ENCODE measurements around the gene DDX1. TPM values are rescaled to one million over a fixed set of nuclear protein-coding genes. Genes with fewer than 3 reads are reported as not detected.

DDX1 gene
- polyA plus RNA-seq, 1 donor (not counting 4 experiments of a cell fraction or from before 2014, with no cell fraction given), result 140 TPM

DNA sequence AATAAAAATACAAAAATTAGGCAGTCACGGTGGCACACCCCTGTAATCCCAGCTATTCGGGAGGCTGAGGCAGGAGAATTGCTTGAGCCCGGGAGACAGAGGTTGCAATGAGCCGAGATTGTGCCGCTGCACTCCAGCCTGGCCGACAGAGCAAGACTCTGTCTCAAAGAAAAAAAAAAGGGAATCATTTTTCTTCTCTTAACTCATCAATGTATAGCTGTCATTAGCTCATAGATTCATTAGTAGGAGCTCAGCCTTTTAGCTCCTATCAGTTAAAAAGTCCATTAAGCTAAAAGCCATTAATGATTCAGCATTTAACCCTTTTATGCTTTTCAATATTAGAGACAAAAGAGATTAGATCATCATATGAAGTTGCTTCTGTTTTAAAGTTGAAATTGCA, 24.8 kb upstream of the DDX1 start:
- H3K36me3 ChIP-seq (ENCODE audit: control insufficient read depth in 2 of 2, extremely low read depth in 1 of 2, insufficient read depth in 2 of 2, low read length in 2 of 2), result no peaks in the 10 kb centered on the region
- no peak overlapping the region for H3K9ac ChIP-seq (ENCODE audit: control insufficient read depth, extremely low read depth, insufficient read depth, low read length)
- H3K4me3 ChIP-seq (ENCODE audit: control insufficient read depth in 2 of 3, extremely low read depth in 1 of 3, insufficient read depth in 2 of 3, low read depth in 1 of 3, low read length in 3 of 3), result no peak overlapping the region
- FAIRE-seq, result no peak
- H3K4me2 ChIP-seq (ENCODE audit: control insufficient read depth, extremely low read depth, insufficient read depth, low read depth, low read length), result no peak overlapping the region
- H3K9me1 ChIP-seq (ENCODE audit: control insufficient read depth, extremely low read depth, insufficient read depth, low read length), result no peaks in the 10 kb centered on the region
- H3K27ac ChIP-seq (ENCODE audit: control insufficient read depth, insufficient read depth, low read length), result no peak overlapping the region
- H2AFZ ChIP-seq (ENCODE audit: control insufficient read depth, low read length), result no peak overlapping the region
- H3K4me1 ChIP-seq (ENCODE audit: control insufficient read depth, extremely low read depth, insufficient read depth, low read length), result no peaks in the 10 kb centered on the region
- no peak for TF ChIP-seq EZH2 (IDR thresholded peaks at IDR 0.05; ENCODE audit: low read length)
- TF ChIP-seq, protein P1, sequence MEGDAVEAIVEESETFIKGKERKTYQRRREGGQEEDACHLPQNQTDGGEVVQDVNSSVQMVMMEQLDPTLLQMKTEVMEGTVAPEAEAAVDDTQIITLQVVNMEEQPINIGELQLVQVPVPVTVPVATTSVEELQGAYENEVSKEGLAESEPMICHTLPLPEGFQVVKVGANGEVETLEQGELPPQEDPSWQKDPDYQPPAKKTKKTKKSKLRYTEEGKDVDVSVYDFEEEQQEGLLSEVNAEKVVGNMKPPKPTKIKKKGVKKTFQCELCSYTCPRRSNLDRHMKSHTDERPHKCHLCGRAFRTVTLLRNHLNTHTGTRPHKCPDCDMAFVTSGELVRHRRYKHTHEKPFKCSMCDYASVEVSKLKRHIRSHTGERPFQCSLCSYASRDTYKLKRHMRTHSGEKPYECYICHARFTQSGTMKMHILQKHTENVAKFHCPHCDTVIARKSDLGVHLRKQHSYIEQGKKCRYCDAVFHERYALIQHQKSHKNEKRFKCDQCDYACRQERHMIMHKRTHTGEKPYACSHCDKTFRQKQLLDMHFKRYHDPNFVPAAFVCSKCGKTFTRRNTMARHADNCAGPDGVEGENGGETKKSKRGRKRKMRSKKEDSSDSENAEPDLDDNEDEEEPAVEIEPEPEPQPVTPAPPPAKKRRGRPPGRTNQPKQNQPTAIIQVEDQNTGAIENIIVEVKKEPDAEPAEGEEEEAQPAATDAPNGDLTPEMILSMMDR (optimal IDR thresholded peaks at IDR 0.05 in 1 of 3, IDR thresholded peaks at IDR 0.05 in 1 of 3, conservative IDR thresholded peaks at IDR 0.05 in 1 of 3; ENCODE audit: extremely low read depth in 1 of 3, insufficient read depth in 2 of 3, low read length in 3 of 3), result no peak
- DNase-seq (ENCODE audit: low read depth, low spot score), result no peak
- H3K79me2 ChIP-seq (ENCODE audit: control insufficient read depth, insufficient read depth, low read length), result no peaks in the 10 kb centered on the region
- no peaks in the 10 kb centered on the region for H4K20me1 ChIP-seq (ENCODE audit: control insufficient read depth, extremely low read depth, insufficient read depth, low read length)
- no peaks in the 10 kb centered on the region for H3K27me3 ChIP-seq (ENCODE audit: control insufficient read depth, extremely low read depth, insufficient read depth, low read length)
- dilution Hi-C loops (cut with MboI; ENCODE audit: extremely low pct_ligation_motif_present, low sequenced_read_pairs), result no loop called here
- no peaks in the 10 kb centered on the region for H3K9me3 ChIP-seq (ENCODE audit: control insufficient read depth, low read depth, low read length)

GRCh38 chr2:15568874-15569273, 22.8 kb upstream of the DDX1 start:
- dilution Hi-C loops (cut with MboI; ENCODE audit: extremely low pct_ligation_motif_present, low sequenced_read_pairs), result no loop called here
- Histone ChIP-seq H3K4me3 (ENCODE audit: control insufficient read depth in 2 of 3, extremely low read depth in 1 of 3, insufficient read depth in 2 of 3, low read depth in 1 of 3, low read length in 3 of 3) (no peak overlapping the region), H3K4me1 (ENCODE audit: control insufficient read depth, extremely low read depth, insufficient read depth, low read length) (no peaks in the 10 kb centered on the region), H3K27ac (ENCODE audit: control insufficient read depth, insufficient read depth, low read length) (no peak overlapping the region), H3K36me3 (ENCODE audit: control insufficient read depth in 2 of 2, extremely low read depth in 1 of 2, insufficient read depth in 2 of 2, low read length in 2 of 2) (no peaks in the 10 kb centered on the region), H3K79me2 (ENCODE audit: control insufficient read depth, insufficient read depth, low read length) (no peaks in the 10 kb centered on the region), H3K27me3 (ENCODE audit: control insufficient read depth, extremely low read depth, insufficient read depth, low read length) (no peaks in the 10 kb centered on the region), H3K9me1 (ENCODE audit: control insufficient read depth, extremely low read depth, insufficient read depth, low read length) (no peaks in the 10 kb centered on the region), H3K9me3 (ENCODE audit: control insufficient read depth, low read depth, low read length) (no peaks in the 10 kb centered on the region), H2AFZ (ENCODE audit: control insufficient read depth, low read length) (no peak overlapping the region), H3K9ac (ENCODE audit: control insufficient read depth, extremely low read depth, insufficient read depth, low read length) (no peak overlapping the region), H4K20me1 (ENCODE audit: control insufficient read depth, extremely low read depth, insufficient read depth, low read length) (no peaks in the 10 kb centered on the region), H3K4me2 (ENCODE audit: control insufficient read depth, extremely low read depth, insufficient read depth, low read depth, low read length) (no peak overlapping the region)
- FAIRE-seq (no peak), DNase-seq (ENCODE audit: low read depth, low spot score) (no peak)
- TF ChIP-seq, protein P1 (optimal IDR thresholded peaks at IDR 0.05 in 1 of 3, IDR thresholded peaks at IDR 0.05 in 1 of 3, conservative IDR thresholded peaks at IDR 0.05 in 1 of 3; ENCODE audit: extremely low read depth in 1 of 3, insufficient read depth in 2 of 3, low read length in 3 of 3), result no peak
- no peak for TF ChIP-seq EZH2 (IDR thresholded peaks at IDR 0.05; ENCODE audit: low read length)

Data from keratinocyte (primary cell).